ENCODE data around the gene TMC7. TPM values are rescaled to one million over a fixed set of nuclear protein-coding genes. Genes with fewer than 3 reads are reported as not detected.
A peak's percentile ranks its signal among the peaks of the same experiment; 100 is the strongest.
"Not testable (repeated sequence)": the region's sequence is repeated elsewhere in the genome, so short reads cannot be mapped to it uniquely, and the experiment has no call there.

Gene TMC7
- total and polyA plus RNA-seq, 12 donors: 0.76 to 1.9 (median 1.2) TPM

- H3K27me3 ChIP-seq: peaks cover 0 to 27% (median 2%) of the 10 kb centered on the region in 7 donors
- H3K4me1 ChIP-seq: peaks cover 0 to 14% (median 5%) of the 10 kb centered on the region in 9 donors
- H3K27ac ChIP-seq: no peak overlapping the region
- ATAC-seq (no peak), DNase-seq (no peak)
- H3K4me3 ChIP-seq: no peak overlapping the region
- intact Hi-C loops (cut with DNase I): loop anchor here in 9 of 10 donors (5.0 to 10.0 kb wide), 5 partner anchors 52 to 395 kb away; partner anchors contain the start of gene COQ7 (in 2 of the 9)
- H3K9me3 ChIP-seq: no peaks in the 10 kb centered on the region
- H3K36me3 ChIP-seq: no peaks in the 10 kb centered on the region
- TF ChIP-seq, protein P1, sequence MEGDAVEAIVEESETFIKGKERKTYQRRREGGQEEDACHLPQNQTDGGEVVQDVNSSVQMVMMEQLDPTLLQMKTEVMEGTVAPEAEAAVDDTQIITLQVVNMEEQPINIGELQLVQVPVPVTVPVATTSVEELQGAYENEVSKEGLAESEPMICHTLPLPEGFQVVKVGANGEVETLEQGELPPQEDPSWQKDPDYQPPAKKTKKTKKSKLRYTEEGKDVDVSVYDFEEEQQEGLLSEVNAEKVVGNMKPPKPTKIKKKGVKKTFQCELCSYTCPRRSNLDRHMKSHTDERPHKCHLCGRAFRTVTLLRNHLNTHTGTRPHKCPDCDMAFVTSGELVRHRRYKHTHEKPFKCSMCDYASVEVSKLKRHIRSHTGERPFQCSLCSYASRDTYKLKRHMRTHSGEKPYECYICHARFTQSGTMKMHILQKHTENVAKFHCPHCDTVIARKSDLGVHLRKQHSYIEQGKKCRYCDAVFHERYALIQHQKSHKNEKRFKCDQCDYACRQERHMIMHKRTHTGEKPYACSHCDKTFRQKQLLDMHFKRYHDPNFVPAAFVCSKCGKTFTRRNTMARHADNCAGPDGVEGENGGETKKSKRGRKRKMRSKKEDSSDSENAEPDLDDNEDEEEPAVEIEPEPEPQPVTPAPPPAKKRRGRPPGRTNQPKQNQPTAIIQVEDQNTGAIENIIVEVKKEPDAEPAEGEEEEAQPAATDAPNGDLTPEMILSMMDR (IDR thresholded peaks at IDR 0.05): no peak
- WGBS, 2 donors: 48 to 52% methylated on average over 2 of the region's 2 CpGs
Observed at GRCh38 chr16:18979936-18980335, 3.8 kb upstream of the TMC7 start.

- TF ChIP-seq, protein P1 (IDR thresholded peaks at IDR 0.05): no peak
- H3K4me1 ChIP-seq: peaks cover 0 to 22% (median 9%) of the 10 kb centered on the region in 9 donors
- no peaks in the 10 kb centered on the region for H3K36me3 ChIP-seq
- ATAC-seq (peak in 1 of 8 donors; percentile 8), DNase-seq (no peak)
- WGBS, 2 donors: 70% methylated on average over 11 of the region's 11 CpGs
- peaks cover 0 to 28% (median 0%) of the 10 kb centered on the region in 7 donors for H3K27me3 ChIP-seq
- intact Hi-C loops (cut with DNase I): loop anchor here in 9 of 10 donors (5.0 to 10.0 kb wide), 5 partner anchors 48 to 390 kb away; partner anchors contain the start of gene COQ7 (in 2 of the 9)
- peak overlapping the region; percentile 17 to 85 (median 70) for H3K27ac ChIP-seq
- H3K9me3 ChIP-seq: no peaks in the 10 kb centered on the region
- peak overlapping the region; percentile 29 to 80 (median 64) for H3K4me3 ChIP-seq
Observed at GRCh38 chr16:18984435-18985005, 786 bp downstream of the TMC7 start.

DNA sequence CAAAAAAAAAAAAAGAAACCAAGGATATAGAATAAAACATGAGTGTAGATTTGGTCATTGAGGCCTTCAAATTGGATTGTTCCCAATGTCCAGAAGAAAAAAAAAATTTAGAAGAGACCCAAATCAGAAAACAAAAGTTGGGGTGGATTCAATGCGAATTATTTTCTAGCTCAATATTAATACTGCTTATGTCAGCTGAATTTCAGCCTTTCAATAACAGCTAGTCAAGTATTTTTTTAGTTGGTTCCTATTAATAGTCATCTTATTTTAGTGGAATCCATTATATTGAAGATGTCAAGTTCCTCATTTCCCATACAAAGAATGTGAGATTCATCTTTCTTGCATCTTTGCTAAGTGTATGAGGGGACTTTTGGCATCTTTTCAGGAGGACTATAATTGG lies 1.5 kb downstream of the TMC7 start:
- not testable (repeated sequence) for ATAC-seq, H3K9me3 ChIP-seq, H3K36me3 ChIP-seq, DNase-seq
- H3K27ac ChIP-seq: peak overlapping the region in 1 of 10 donors; percentile 85
- H3K4me1 ChIP-seq: peaks cover 0 to 22% (median 9%) of the 10 kb centered on the region in 9 donors
- WGBS, 2 donors: 95 to 100% methylated on average over 1 of the region's 1 CpG
- peak overlapping the region in 2 of 10 donors; percentile 70 to 80 for H3K4me3 ChIP-seq
- peaks cover 0 to 28% (median 0%) of the 10 kb centered on the region in 7 donors for H3K27me3 ChIP-seq
- intact Hi-C loops (cut with DNase I): loop anchor here in 3 of 10 donors (10.0 kb wide), 2 partner anchors 90 to 390 kb away; no protein-coding TSS in a partner anchor

- WGBS, 2 donors: 94 to 97% methylated on average over 9 of the region's 9 CpGs
- intact Hi-C loops (cut with DNase I): loop anchor here in 1 of 10 donors (10.0 kb wide), 1 partner anchor 383 kb away; no protein-coding TSS in a partner anchor
- not testable (repeated sequence) for ATAC-seq, H3K27me3 ChIP-seq, DNase-seq, H3K4me3 ChIP-seq, H3K36me3 ChIP-seq, H3K27ac ChIP-seq
- peaks cover 0 to 12% (median 4%) of the 10 kb centered on the region in 9 donors for H3K4me1 ChIP-seq
- H3K9me3 ChIP-seq: peaks cover 0 to 12% (median 0%) of the 10 kb centered on the region in 11 donors
Observed at GRCh38 chr16:18991731-18992130, 8.0 kb downstream of the TMC7 start.

GRCh38 chr16:18993531-18993930 lies 9.8 kb downstream of the TMC7 start:
- DNase-seq, H3K4me3 ChIP-seq, H3K36me3 ChIP-seq, H3K27ac ChIP-seq, ATAC-seq, H3K27me3 ChIP-seq, H3K4me1 ChIP-seq: not testable (repeated sequence)
- intact Hi-C loops (cut with DNase I): loop anchor here in 1 of 10 donors (10.0 kb wide), 1 partner anchor 381 kb away; no protein-coding TSS in a partner anchor
- peaks cover 0 to 12% (median 0%) of the 10 kb centered on the region in 11 donors for H3K9me3 ChIP-seq
- WGBS, 2 donors: 93% methylated on average over 3 of the region's 3 CpGs

- intact Hi-C loops (cut with DNase I): loop anchor here in 1 of 10 donors (10.0 kb wide), 1 partner anchor 381 kb away; no protein-coding TSS in a partner anchor
- peaks cover 0 to 12% (median 0%) of the 10 kb centered on the region in 11 donors for H3K9me3 ChIP-seq
- H3K36me3 ChIP-seq, H3K27ac ChIP-seq, H3K27me3 ChIP-seq, H3K4me3 ChIP-seq, H3K4me1 ChIP-seq, DNase-seq, ATAC-seq: not testable (repeated sequence)
- WGBS, 2 donors: 80 to 87% methylated on average over 7 of the region's 7 CpGs
Observed at GRCh38 chr16:18994181-18994580, 10.4 kb downstream of the TMC7 start.

- H3K27ac ChIP-seq, DNase-seq, H3K27me3 ChIP-seq, ATAC-seq, H3K4me3 ChIP-seq, H3K4me1 ChIP-seq, H3K36me3 ChIP-seq: not testable (repeated sequence)
- peaks cover 0 to 12% (median 0%) of the 10 kb centered on the region in 11 donors for H3K9me3 ChIP-seq
- 82 to 83% methylated on average over 12 of the region's 12 CpGs for WGBS, 2 donors
- intact Hi-C loops (cut with DNase I): loop anchor here in 1 of 10 donors (10.0 kb wide), 1 partner anchor 379 kb away; no protein-coding TSS in a partner anchor
Observed at GRCh38 chr16:18995406-18995805, 11.7 kb downstream of the TMC7 start.

- WGBS, 2 donors: 87 to 92% methylated on average over 9 of the region's 9 CpGs
Observed at GRCh38 chr16:18996536-18996935, 12.8 kb downstream of the TMC7 start.

DNA sequence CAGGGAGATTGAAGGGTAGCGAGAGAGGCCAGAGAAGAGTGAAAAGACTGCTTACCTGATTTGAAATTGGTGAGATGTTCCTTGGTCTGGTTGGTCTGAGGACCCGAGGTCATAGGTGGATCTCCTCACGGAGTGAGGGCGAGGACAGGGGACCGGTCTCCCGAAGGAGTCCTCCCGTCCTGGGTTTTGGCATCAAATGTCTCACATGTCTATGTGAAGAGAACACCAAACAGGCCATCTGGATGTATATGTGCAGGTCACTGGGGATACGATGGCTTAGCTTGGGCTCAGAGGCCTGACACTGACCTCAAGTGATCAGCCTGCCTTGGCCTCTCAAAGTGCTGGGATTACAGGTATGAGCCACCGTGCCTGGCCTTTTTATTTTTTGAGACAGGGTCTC lies 13.3 kb downstream of the TMC7 start:
- not testable (repeated sequence) for H3K36me3 ChIP-seq

More at GRCh38 chr16:18996536-18996935, 12.8 kb downstream of the TMC7 start:
- H3K27ac ChIP-seq, DNase-seq, ATAC-seq, H3K4me1 ChIP-seq, H3K27me3 ChIP-seq, H3K4me3 ChIP-seq, H3K36me3 ChIP-seq: not testable (repeated sequence)
- intact Hi-C loops (cut with DNase I): loop anchor here in 1 of 10 donors (10.0 kb wide), 1 partner anchor 378 kb away; no protein-coding TSS in a partner anchor
- peaks cover 0 to 12% (median 0%) of the 10 kb centered on the region in 11 donors for H3K9me3 ChIP-seq

More for the DNA sequence above, 13.3 kb downstream of the TMC7 start:
- not testable (repeated sequence) for H3K4me1 ChIP-seq, DNase-seq, H3K4me3 ChIP-seq, ATAC-seq, H3K27me3 ChIP-seq, H3K27ac ChIP-seq
- intact Hi-C loops (cut with DNase I): loop anchor here in 1 of 10 donors (10.0 kb wide), 1 partner anchor 378 kb away; no protein-coding TSS in a partner anchor
- 90 to 91% methylated on average over 9 of the region's 9 CpGs for WGBS, 2 donors
- peaks cover 0 to 12% (median 0%) of the 10 kb centered on the region in 11 donors for H3K9me3 ChIP-seq
